ENCODE results near the gene RPS3.

- TF ChIP-seq CTCF (optimal IDR thresholded peaks at IDR 0.05 in 1 of 3, IDR thresholded peaks at IDR 0.05 in 1 of 3, conservative IDR thresholded peaks at IDR 0.05 in 1 of 3; ENCODE audit: extremely low read depth in 1 of 3, insufficient read depth in 2 of 3, low read length in 3 of 3) (no peak), EZH2 (IDR thresholded peaks at IDR 0.05; ENCODE audit: low read length) (no peak)
These were observed 33.6 kb downstream of the RPS3 start, which contains the start of gene KLHL35 for GRCh38 chr11:75432911-75433321.
